GM12873 (cell line): ENCODE data around the gene ZNF524.

Experiments used
- CTCF ChIP-seq: IDR thresholded peaks from 2 replicates; pipeline ENCODE4 v1.5.1; 2012; ENCODE audit warnings: low read depth, mild to moderate bottlenecking, moderate library complexity, low read length, control low read depth; ENCODE audit not compliant: insufficient read depth; ENCODE audit errors: missing control alignments

Gene ZNF524, protein sequence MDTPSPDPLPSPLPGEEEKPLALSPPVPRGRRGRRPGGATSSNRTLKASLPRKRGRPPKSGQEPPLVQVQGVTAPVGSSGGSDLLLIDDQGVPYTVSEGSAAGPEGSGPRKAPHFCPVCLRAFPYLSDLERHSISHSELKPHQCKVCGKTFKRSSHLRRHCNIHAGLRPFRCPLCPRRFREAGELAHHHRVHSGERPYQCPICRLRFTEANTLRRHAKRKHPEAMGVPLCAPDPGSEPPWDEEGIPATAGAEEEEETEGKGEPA

DNA sequence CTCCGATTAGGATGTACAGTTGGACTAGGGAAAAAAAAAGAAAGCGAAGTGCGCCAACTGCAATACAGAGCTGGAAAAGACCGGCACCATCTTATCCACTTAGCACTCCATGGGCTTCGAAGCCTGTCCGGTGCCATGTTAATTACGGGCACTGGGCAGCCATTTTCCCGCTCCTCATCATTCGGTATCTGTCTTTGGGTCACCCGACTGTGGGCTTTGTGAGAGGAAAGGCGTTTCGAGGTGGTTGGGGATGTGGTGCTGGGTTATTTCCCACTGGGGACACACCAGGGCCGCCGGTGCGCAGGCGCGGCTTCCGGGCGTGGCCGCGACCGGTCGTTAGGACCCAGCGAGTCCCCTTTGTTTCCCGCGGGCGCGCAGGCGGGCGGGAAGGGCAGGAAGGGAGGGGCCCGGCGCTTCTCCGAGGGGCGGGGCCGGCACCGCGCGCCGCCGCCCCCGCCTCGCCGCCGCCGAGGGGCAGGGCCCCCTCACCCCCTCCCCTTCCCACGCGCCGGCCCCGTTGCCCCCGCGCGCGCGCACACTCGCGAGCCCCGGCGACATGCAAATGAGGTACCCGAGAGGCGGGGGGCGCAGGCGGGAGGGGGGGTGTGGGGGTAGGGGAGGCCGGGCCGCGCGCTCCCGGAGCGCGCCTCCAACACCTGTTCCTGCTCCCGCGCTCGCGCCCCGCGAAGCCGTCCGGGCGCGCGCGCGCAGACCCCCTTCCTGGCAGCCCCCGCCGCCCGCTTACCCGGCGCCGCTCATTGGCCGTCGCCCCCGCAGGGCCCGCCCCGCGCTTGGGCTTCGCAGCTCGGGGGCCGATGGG is at the start of gene ZNF524:
Gene ZNF524 (plus strand): TSS at position 447 of the 820 bp plus-strand sequence. CDS start 1,825 bp downstream, outside the sequence.
- no peak for TF ChIP-seq CTCF

DNA sequence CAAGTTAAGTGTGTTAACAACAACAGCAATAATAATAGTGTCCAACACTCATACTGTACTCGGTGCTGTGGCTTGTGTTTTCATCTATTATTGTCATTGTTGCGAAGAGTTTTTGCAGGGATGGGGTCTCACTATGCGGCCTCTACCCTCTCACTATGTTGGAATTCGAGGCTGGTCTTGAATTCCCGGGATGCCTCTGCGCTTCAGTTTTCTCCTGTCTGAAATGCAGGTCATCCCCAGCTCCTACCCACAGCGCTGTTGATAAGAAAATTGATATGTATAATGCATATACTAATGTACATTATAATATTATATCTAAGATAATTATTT is 49.8 kb upstream of the ZNF524 start:
- no peak for TF ChIP-seq CTCF

GRCh38 chr19:55552206-55552605 is 47.9 kb upstream of the ZNF524 start:
- TF ChIP-seq CTCF: no peak

DNA sequence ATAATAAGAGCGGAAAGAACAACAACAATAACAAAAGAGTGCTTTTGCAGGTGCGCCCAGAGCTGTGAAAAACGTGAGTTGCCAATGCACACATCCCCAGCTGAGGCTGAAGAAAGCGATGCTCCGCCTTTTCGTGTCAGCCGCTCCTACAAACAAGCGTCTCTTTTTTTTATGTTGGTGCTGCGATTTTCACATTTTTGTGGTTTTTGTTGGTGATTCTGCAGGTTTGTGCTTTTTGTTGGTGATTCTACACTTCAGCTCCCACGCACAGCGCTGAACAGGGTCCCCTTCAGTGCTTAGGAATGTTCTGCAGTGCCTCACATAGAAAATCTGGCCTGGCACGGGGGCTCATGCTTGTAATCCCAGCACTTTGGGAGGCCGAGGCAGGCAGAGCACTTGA is 47.5 kb upstream of the ZNF524 start:
- no peak for TF ChIP-seq CTCF

DNA sequence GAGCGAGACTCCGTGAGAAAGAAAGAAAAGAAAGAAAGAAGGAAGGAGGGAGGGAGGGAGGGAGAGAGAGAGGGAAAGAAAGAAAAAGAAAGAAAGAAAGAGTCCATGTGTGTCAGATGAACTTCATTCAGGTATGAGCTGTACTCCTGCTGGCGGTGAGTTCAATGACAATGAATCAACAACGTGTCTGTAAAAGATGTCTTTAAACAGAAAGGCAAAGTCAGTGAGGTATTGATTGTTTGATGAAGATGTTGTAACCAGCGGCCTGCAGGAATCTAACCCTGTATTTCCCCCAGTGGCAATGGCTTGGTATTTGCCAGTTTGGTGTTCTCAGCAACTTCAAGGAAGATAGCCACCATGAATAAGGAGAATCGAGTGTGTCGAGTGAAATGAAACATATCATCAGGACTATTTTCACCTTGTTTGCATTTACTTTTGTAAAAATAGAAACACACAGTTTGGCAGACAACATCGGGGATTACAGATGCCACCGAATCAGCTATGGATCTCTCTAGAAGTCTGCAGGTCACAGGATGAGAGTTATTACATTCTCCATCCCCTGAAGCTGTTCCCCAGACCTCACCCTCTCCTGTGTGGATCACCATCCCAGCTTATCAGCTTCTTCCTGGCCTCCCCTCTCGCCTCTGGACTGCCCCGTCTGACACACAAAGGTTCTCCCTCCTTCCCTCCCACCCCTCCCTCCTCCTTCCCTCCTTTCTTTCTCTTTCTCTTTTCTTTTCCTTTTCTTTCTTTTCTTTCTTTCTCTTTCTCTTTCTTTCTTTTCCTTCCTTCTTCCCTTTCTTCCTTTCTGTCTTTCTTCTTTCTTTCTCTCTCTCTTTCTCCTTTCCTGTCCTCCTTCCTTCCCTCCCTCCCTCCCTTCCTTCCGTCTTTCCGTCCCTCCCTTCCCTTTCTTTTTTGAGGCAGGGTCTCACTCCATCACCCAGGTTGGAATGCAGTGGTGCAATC is 46.6 kb upstream of the ZNF524 start:
- no peak for TF ChIP-seq CTCF

DNA sequence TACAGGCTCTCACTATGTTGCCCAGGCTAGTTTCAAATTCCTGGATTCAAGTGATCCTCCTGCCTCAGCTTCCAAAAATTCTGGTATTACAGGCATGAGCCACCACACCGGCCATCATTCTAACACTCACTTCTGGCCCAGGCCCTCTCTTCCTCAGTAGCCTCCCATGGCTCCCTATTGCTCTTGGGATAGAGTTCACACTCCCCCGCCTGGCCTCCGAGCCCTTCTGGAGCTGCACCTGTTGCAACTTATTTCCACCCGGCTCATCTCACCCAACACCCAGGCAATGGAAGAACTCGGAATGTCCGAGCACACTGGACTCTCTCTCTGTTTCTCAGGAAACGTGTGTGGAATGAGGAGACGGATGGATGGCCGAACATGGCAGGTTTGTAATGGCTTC is 45.8 kb upstream of the ZNF524 start:
- TF ChIP-seq CTCF: no peak
